Measurements from ENCODE around the gene LPCAT1.

Gene LPCAT1

DNA sequence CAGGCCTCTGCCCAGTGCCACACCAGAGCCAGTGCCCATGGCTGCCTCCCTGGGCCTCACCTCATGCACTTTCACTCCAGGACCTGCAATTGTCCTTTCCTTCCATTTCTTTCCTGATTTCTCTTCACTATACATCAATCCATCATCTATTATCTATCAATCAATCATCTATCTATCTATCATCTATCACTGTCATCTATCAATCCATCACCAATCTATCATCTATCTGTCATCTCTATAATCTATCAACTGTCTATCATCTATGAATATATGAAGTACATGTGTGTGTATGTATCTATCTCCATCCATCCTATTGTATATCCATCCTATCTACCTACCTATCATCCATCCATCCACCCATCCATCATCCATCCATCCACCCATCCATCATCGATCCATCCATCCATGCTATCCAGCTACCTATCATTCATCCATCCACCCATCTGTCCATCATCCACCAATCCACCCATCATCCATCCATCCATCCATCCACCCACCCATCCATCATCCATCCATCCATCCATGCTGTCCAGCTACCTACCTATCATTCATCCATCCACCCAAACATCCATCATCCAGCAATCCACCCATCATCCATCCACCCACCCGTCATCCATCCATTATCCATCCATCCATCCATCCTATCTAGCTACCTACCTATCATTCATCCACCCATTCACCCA lies 105.4 kb downstream of the LPCAT1 start:
- DNase-seq: no peak

- DNase-seq: no peak
These were observed 106.1 kb downstream of the LPCAT1 start for GRCh38 chr5:1417586-1418225.

DNA sequence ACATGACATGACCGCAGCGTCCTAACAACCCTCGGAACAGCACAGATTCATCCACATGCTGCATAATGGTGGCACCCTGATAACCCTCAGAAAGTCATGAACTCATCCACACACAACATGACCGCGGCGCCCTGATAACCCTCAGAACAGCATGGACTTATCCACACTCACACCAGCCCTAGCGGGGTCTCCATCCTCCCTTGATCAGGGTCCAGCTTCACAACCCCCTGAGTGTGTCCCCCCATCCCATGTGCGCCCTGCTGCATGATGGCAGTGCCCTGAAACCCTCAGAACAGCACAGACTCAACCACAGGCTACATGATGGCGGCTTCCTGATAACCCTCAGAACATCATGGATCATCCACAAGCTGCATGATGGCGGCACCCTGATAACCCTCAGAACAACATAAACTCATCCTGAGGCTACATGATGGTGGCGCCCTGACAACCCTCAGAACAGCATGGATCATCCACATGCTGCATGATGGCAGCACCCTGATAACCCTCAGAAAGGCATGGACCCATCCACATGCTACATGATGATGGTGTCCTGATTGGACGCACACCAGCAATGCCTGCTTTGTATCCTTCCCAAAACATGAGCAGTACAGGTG lies 106.8 kb downstream of the LPCAT1 start:
- no peak for DNase-seq

DNA sequence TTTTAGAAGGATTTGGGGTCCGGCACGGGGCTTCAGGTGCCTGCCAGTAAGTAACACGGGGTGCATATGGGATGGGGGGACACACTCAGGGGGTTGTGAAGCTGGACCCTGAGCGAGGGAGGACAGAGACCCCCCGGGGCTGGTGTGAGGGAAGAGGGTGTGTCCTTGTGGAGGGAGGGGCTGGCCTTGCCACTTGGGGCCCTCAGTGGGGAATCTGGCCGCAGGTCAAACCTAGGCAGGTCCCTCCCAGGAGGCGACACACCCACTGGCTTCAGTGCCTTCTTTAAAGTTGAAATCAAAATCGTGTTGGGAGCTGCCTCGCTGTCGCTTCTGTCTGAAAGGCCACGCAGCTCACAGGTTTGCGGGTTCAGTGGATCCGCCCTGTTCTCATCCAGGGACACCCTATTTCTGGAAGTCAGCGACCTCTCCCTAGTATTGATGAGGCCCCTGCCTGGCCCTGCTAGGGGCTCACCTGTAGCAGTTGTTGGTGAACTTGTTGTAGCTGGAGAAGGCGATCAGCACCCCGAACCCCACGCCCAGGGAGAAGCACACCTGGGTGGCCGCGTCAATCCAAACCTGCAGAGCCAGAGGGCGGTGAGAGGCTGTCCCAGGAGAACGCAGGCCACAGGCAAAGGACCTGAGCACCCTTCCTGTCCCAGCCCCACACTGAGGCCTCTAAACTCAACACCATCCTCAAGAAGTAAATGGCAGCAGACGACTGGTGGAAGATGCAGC lies 108.0 kb downstream of the LPCAT1 start:
- no peak for DNase-seq

- DNase-seq: no peak
These were observed 108.7 kb downstream of the LPCAT1 start for GRCh38 chr5:1415059-1415425.

DNA sequence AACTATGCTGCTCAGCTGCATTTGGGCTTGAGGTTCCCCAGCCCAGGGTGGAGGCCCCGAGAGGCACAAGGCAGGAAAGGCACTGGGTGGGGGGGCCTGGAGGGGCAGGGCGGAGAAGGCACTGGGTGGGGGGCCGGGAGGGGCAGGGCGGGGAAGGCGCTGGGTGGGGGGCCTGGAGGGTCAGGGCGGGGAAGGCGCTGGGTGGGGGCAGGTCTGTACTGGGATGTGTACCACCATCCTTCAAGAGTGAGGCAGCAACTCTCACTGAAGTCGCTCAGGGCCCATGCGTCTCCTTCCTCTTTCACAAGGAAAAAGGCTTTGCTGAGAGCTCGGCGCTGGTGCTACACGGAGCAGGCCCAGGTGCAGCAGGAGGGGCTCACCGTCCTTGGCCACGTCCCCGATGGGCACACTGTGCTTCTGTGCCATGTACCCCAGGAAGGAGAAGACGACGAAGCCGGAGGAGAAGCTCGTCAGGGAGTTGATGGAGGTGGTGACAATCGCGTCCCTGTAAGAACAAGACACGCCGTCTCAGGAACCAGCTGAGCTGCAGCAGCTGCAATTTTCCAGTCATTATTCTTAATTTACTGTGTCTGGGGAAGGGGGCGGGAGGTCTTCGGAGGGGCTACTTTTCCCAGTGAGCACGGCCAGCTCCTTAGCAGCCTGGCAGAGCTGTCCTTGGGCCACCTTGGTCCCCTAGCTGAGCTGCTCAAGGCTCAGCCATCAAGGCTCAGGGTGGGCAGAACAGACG lies 109.3 kb downstream of the LPCAT1 start:
- DNase-seq: no peak

DNA sequence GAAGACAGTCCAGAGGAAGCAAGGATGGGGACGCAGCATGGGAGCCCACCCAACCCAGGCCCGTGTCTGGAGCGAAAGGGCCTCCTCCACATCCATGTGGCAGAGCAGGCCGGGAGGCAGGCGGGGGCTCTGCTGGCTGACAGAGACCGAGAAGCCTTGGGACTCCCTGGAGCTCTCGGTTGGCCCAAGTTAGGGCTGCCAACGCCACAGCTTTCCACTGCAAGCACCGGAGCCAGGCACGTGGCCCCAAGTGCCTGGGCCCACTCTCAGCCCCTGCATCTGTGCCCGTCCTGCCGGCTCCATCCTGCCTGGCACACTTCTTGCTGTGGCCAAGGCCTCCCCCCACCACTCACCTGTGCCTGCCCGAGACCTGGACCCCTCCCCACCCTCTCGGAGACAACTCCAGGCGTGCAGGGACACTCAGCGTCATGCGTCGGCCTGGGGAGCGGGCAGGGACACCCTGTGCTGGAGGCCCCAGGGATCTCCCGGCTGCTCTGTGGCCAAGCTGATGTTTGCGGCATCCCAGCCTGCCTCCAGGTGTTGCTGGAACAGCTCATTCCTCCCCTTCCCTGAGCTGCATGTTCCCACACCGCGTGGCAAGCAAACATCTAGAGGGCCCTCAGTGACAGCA lies 110.0 kb downstream of the LPCAT1 start:
- DNase-seq: no peak

- no peak for DNase-seq
These were observed 110.5 kb downstream of the LPCAT1 start for GRCh38 chr5:1413211-1413610.

DNA sequence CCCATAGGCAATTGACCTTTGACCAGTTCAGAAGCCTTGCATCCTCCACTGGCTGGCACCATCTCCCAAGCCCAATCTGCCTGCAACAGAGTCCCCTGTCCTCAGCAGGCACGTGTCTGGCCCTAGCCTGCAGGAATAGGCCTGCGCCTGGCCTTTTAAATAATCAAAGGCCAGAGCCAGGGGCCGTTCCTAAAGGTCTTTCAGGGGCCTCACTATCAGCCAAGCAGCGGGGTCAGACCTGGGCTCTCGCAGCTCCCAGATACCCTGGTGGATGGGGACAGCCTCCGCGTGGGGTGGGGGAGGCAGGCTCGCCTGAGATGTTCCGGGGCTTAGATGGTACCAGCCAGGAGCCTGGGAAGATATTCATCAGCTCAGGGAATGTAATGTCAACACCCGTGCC lies 111.1 kb downstream of the LPCAT1 start:
- no peak for DNase-seq

- DNase-seq: peak; percentile 13
These were observed 111.6 kb downstream of the LPCAT1 start for GRCh38 chr5:1412163-1412562.

All from NCI-H1436 (cell line).